Right atrium auricular region (tissue), 2 donors: ENCODE measurements around the gene PDZD11. TPM values are rescaled to one million over a fixed set of nuclear protein-coding genes. Genes with fewer than 3 reads are reported as not detected.

Experiments
- DNase-seq: peaks from one replicate; pipeline ENCODE4 v3.0.0-alpha.2; 2019; ENCODE audit warnings: low spot score
- H3K27ac ChIP-seq, 2 donors: fragments of 200-600 bp; sonication (generic); 1 replicate in 1 of 2; 2 replicates in 1 of 2; pipeline ENCODE4 v1.5.1; 2016 to 2019
- H3K27me3 ChIP-seq, 2 donors: fragments of 200-600 bp; sonication (generic); one replicate each; pipeline versions ENCODE4 v1.5.1 to v1.6.0; 2017 to 2019
- H3K36me3 ChIP-seq: fragments of 200-600 bp; sonication (generic); one replicate; pipeline ENCODE4 v1.5.1; 2016
- H3K4me1 ChIP-seq, 2 donors: fragments of 200-600 bp; sonication (generic); one replicate each; pipeline versions ENCODE4 v1.5.1 to v1.6.0; 2017 to 2019
- H3K4me3 ChIP-seq, 2 donors: fragments of 200-600 bp; sonication (generic); 1 replicate in 1 of 2; 2 replicates in 1 of 2; pipeline ENCODE4 v1.5.1; 2017 to 2019; ENCODE audit warnings: mild to moderate bottlenecking in 1 of 2, moderate library complexity in 1 of 2
- H3K9me3 ChIP-seq, 2 donors: fragments of 200-600 bp; sonication (generic); one replicate each; pipeline ENCODE4 v1.5.1; 2019
- total RNA-seq, 2 donors: library from RNA; depleted of rRNA; stranded (reverse); fragments of >200 nt; gene quantifications; one replicate each; pipeline ENCODE4 v1.1.0, GENCODE V29; 2016
- TF ChIP-seq, protein P1 (sequence below), 2 donors: fragments of 200-600 bp; sonication (generic); IDR thresholded peaks; one replicate each; pipeline ENCODE4 v1.5.1; 2019; ENCODE audit warnings: antibody characterized with exemption in 2 of 2

The PDZD11 gene, protein sequence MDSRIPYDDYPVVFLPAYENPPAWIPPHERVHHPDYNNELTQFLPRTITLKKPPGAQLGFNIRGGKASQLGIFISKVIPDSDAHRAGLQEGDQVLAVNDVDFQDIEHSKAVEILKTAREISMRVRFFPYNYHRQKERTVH
- 10 to 100 TPM; 30.2 to 44.5 TPM for total RNA-seq

DNA sequence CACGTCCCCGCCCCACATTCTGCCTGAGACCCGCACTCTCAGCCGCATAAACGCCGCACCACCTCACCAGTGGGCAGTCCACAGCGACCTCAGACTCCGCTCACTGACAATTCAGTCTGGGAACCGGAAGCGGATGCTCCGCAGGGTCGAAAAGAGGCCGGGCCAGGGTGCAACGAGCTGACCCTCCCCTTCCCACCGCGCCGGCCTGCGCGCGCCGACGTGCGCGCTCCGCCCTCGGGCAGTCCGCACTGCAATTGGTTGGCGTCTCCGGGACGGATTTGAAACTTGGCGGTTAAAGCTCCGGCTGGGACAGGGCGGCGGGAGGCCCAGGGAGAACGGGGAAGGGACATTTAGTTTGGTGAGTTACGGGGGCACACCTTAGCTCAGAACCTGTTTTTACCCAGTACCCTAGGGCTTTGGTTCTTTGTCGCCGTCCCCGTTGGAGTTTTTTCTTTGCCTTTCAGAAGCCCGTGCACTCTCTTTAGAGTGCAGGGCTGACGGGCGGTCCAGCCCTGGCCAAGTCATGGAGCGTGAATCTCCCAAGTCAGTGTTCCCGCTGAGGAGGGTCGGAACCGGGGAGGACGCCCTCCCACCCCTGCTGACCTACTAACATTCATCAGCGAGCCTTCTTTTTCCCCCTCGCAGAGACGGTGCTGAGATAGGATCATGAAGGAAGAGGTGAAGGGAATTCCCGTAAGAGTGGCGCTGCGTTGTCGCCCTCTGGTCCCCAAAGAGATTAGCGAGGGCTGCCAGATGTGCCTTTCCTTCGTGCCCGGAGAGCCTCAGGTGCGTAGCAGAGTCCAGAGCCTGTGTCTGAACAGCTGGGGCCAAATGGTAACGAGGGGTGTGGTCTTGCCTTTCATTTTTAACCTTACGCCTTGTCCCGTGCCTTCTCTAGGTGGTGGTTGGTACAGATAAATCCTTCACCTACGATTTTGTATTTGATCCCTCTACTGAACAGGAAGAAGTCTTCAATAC is at the start of gene PDZD11, which contains the start of gene KIF4A:
Gene PDZD11, minus strand, starts transcription at position 135 of the 978 bp plus-strand sequence. CDS start 586 bp downstream, outside the sequence.
Gene KIF4A, plus strand, starts transcription at position 312 of the 978 bp plus-strand sequence. Its CDS starts 355 bp downstream, at position 667.
- Histone ChIP-seq H3K9me3 (no peaks in the 10 kb centered on the region), H3K4me1 (peaks cover 0 to 11% of the 10 kb centered on the region in 2 donors), H3K27ac (peak within 1 kb of the TSS; percentile 51 to 65), H3K36me3 (peaks cover 5% of the 10 kb centered on the region), H3K4me3 (peak within 1 kb of the TSS; percentile 39 to 57), H3K27me3 (no peaks in the 10 kb centered on the region)
- DNase-seq = peak; percentile 72
- TF ChIP-seq, protein P1, sequence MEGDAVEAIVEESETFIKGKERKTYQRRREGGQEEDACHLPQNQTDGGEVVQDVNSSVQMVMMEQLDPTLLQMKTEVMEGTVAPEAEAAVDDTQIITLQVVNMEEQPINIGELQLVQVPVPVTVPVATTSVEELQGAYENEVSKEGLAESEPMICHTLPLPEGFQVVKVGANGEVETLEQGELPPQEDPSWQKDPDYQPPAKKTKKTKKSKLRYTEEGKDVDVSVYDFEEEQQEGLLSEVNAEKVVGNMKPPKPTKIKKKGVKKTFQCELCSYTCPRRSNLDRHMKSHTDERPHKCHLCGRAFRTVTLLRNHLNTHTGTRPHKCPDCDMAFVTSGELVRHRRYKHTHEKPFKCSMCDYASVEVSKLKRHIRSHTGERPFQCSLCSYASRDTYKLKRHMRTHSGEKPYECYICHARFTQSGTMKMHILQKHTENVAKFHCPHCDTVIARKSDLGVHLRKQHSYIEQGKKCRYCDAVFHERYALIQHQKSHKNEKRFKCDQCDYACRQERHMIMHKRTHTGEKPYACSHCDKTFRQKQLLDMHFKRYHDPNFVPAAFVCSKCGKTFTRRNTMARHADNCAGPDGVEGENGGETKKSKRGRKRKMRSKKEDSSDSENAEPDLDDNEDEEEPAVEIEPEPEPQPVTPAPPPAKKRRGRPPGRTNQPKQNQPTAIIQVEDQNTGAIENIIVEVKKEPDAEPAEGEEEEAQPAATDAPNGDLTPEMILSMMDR (IDR thresholded peaks at IDR 0.05) = no peak

- no peak overlapping the region for H3K4me3 ChIP-seq
- no peak for DNase-seq
- no peaks in the 10 kb centered on the region for H3K4me1 ChIP-seq
- H3K9me3 ChIP-seq = no peaks in the 10 kb centered on the region
- no peaks in the 10 kb centered on the region for H3K27me3 ChIP-seq
- no peak overlapping the region for H3K27ac ChIP-seq
- TF ChIP-seq, protein P1 (IDR thresholded peaks at IDR 0.05) = no peak
- H3K36me3 ChIP-seq = no peaks in the 10 kb centered on the region
These were observed 48.6 kb upstream of the PDZD11 start for GRCh38 chrX:70338290-70338689.

DNA sequence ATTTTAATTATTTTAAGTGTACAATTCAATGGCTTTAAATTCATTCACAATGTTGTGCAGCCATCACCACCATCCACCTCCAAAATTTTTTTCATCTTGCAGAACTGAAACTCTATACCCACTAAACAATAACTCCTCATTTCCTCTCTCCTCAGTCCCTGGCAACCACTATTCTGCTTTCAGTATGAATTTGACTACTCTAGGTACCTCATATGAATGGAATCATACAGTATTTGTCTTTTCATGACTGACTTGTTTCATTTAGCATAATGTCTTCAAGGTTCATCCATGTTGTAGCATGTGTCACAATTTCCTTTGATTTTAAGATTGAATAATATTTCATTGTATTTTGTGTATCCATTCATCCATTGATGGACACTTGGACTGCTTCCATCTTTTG is 47.0 kb upstream of the PDZD11 start:
- no peaks in the 10 kb centered on the region for H3K27me3 ChIP-seq
- H3K9me3 ChIP-seq = no peaks in the 10 kb centered on the region
- TF ChIP-seq, protein P1 (IDR thresholded peaks at IDR 0.05) = no peak
- no peak overlapping the region for H3K27ac ChIP-seq
- H3K4me1 ChIP-seq = no peaks in the 10 kb centered on the region
- no peak for DNase-seq
- no peak overlapping the region for H3K4me3 ChIP-seq
- H3K36me3 ChIP-seq = no peaks in the 10 kb centered on the region

DNA sequence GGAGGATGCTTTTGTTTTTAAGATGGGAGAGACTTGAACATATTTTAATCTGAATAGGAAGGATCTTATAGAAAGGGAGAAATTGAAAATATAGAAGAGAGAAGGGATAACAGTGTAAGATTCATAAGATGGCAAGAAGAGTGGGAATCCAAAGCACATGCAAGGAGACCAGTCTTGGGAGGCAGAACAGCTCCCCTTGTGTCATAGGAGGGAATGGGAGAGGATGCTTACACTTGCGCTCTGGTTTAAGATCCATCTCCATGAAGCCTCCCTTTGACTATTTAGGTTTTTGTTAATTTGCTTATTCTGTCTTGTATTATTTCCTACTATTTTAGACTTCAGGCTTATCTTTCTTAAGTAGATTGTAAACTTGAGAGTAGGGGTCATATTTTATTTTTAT is 42.9 kb upstream of the PDZD11 start:
- H3K4me3 ChIP-seq = no peak overlapping the region

DNA sequence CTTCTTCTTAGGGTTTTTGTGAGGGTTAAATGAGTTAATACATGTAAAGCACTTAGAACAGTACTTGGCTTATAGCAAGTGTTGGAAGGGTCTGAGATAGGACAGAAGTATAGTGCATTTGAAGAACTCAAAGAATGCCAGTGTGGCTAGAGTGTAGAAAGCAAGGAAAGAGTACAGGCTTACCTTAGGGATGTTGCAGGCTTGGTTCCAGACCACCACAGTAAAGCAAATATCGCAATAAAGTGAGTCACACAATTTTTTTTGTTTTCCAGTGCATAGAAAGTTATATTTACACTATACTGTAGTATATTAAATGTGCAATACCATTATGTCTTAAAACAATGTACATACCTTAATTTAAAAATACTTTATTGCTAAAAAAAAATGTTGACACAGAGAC is 41.4 kb upstream of the PDZD11 start:
- H3K4me3 ChIP-seq = no peak overlapping the region
- no peaks in the 10 kb centered on the region for H3K9me3 ChIP-seq
- peaks cover 0 to 6% of the 10 kb centered on the region in 2 donors for H3K27me3 ChIP-seq
- no peak overlapping the region for H3K27ac ChIP-seq
- H3K36me3 ChIP-seq = no peaks in the 10 kb centered on the region
- TF ChIP-seq, protein P1 (IDR thresholded peaks at IDR 0.05) = no peak
- DNase-seq = no peak
- H3K4me1 ChIP-seq = no peaks in the 10 kb centered on the region

More for the DNA sequence above, 42.9 kb upstream of the PDZD11 start:
- Histone ChIP-seq H3K9me3 (no peaks in the 10 kb centered on the region), H3K36me3 (no peaks in the 10 kb centered on the region), H3K4me1 (no peaks in the 10 kb centered on the region), H3K27me3 (peaks cover 0 to 6% of the 10 kb centered on the region in 2 donors), H3K27ac (no peak overlapping the region)
- TF ChIP-seq, protein P1 (IDR thresholded peaks at IDR 0.05) = no peak
- no peak for DNase-seq
